ENCODE data around the gene EEA1. TPM values are rescaled to one million over a fixed set of nuclear protein-coding genes. Genes with fewer than 3 reads are reported as not detected.

The EEA1 gene
- total RNA-seq, 1 experiment from 2014 or later, result 14.9 TPM

DNA sequence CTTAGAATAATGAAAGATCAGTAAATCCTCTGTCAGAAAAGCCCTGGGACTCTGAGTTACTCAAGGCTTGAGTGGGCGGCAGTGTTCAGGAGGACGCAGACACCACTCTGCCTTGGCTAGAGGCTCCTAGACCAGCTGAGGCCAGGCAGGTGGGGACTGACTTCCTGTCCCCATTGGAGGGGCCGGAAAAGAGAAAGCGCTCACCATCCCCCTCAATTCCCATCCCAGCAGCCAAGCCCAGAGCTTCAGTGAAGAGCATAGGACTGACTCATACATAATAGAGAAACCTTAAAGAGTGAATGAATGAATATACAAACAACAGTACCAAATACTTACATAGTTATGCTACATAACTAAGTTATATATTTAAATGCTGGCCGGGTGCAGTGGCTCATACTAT lies 164.3 kb downstream of the EEA1 start:
- Histone ChIP-seq H2BK20ac (ENCODE audit: low read depth, low read length, poor library complexity, severe bottlenecking) (no peak overlapping the region), H3K79me2 (ENCODE audit: insufficient read depth, low read length) (no peaks in the 10 kb centered on the region), H2BK12ac (ENCODE audit: insufficient read length, low read depth, low read length) (no peak overlapping the region), H3K18ac (ENCODE audit: insufficient read length, low read depth, low read length) (no peak overlapping the region), H2BK120ac (ENCODE audit: low read depth, low read length, poor library complexity, severe bottlenecking) (no peak overlapping the region), H4K8ac (replicated peaks; ENCODE audit: insufficient read length, low read depth, low read length) (no peak overlapping the region), H4K20me1 (ENCODE audit: control insufficient read depth, insufficient read depth, insufficient read length) (no peaks in the 10 kb centered on the region), H2AFZ (ENCODE audit: low read length) (no peak overlapping the region), H3K14ac (ENCODE audit: insufficient read depth, low read length) (no peak overlapping the region), H4K5ac (ENCODE audit: insufficient read length, low read depth, low read length) (no peak overlapping the region), H2BK5ac (ENCODE audit: insufficient read length, low read length) (no peak overlapping the region), H3K23ac (ENCODE audit: insufficient read length, low read depth, low read length) (no peak overlapping the region), H3K27me3 (ENCODE audit: insufficient read depth, low read length) (no peaks in the 10 kb centered on the region), H3K9ac (ENCODE audit: extremely low read depth, insufficient read length, low read length) (no peak overlapping the region), H2AK5ac (ENCODE audit: insufficient read length, low read length) (no peak overlapping the region), H3K4me1 (ENCODE audit: insufficient read depth, low read length) (no peaks in the 10 kb centered on the region), H3K4ac (ENCODE audit: low read depth, low read length) (no peak overlapping the region), H3T11ph (ENCODE audit: low read length) (no peak overlapping the region), H3K4me2 (ENCODE audit: insufficient read depth, insufficient read length, low read length) (no peak overlapping the region), H4K91ac (ENCODE audit: insufficient read length, low read depth, low read length) (no peak overlapping the region), H2BK15ac (ENCODE audit: low read depth, low read length) (no peak overlapping the region), H3K23me2 (ENCODE audit: insufficient read length, low read depth, low read length, poor library complexity, severe bottlenecking) (no peaks in the 10 kb centered on the region), H3K79me1 (ENCODE audit: insufficient read depth, low read depth, low read length, poor library complexity, severe bottlenecking) (no peaks in the 10 kb centered on the region), H3K56ac (ENCODE audit: insufficient read length, low read depth, low read length) (no peak overlapping the region), H3K9me3 (ENCODE audit: control insufficient read depth, low read depth, low read length) (no peaks in the 10 kb centered on the region), H3K27ac (ENCODE audit: insufficient read length, low read depth, low read length) (no peak overlapping the region)
- Mint-ChIP-seq H3K4me3 (no peak overlapping the region), H3K9me3 (no peaks in the 10 kb centered on the region), H3K36me3 (ENCODE audit: insufficient read depth in 1 of 3, low read depth in 3 of 3) (no peaks in the 10 kb centered on the region), H3K27ac (peak overlapping the region in 2 of 3 experiments; percentile 30 to 80; a peak in 1 of 7 replicates), H3K27me3 (ENCODE audit: low read depth) (no peaks in the 10 kb centered on the region), H3K4me1 (peaks cover 13 to 21% of the 10 kb centered on the region in 2 experiments)
- DNase-seq, result no peak
- TF ChIP-seq, protein P1, sequence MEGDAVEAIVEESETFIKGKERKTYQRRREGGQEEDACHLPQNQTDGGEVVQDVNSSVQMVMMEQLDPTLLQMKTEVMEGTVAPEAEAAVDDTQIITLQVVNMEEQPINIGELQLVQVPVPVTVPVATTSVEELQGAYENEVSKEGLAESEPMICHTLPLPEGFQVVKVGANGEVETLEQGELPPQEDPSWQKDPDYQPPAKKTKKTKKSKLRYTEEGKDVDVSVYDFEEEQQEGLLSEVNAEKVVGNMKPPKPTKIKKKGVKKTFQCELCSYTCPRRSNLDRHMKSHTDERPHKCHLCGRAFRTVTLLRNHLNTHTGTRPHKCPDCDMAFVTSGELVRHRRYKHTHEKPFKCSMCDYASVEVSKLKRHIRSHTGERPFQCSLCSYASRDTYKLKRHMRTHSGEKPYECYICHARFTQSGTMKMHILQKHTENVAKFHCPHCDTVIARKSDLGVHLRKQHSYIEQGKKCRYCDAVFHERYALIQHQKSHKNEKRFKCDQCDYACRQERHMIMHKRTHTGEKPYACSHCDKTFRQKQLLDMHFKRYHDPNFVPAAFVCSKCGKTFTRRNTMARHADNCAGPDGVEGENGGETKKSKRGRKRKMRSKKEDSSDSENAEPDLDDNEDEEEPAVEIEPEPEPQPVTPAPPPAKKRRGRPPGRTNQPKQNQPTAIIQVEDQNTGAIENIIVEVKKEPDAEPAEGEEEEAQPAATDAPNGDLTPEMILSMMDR (conservative IDR thresholded peaks at IDR 0.05), result no peak
- no CpG with 5 or more reads among the region's 5 CpGs for WGBS (ENCODE audit: extremely low coverage, insufficient read length, low lambda C conversion rate)

All from H9 (cell line).